ENCODE data around the gene MFSD2A.

Gene MFSD2A

DNA sequence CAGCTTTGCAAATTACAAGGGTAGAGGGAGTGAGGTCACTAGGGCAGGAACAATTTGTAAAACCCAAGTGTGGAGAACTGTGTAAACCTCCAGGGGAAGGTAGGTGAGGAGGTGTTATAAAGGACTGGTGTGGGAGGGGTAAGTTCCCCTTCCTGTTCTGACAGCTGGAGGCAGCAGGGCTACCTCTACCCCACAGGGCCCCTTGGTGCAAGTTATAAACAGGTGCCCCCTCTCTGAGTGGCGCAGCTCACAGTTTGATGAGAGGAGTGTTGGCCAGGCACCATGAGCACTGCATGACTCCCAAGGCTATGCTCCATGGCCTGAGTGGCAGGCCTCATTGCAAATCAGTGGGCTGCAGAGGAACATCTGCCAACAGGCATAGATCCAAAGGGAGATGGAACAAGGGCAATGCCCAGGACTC lies 41.0 kb downstream of the MFSD2A start:
- no peak for DNase-seq
- Histone ChIP-seq H4K91ac (ENCODE audit: low read length) (no peak overlapping the region), H3K18ac (ENCODE audit: low read depth in 1 of 2, low read length in 2 of 2) (no peak overlapping the region), H3K36me3 (ENCODE audit: control insufficient read depth in 1 of 2, insufficient read depth in 2 of 2, low read depth in 1 of 2, low read length in 2 of 2) (no peaks in the 10 kb centered on the region), H2BK5ac (ENCODE audit: low read depth, low read length, poor library complexity, severe bottlenecking) (no peak overlapping the region), H3K9me3 (ENCODE audit: control insufficient read depth, low read length) (no peaks in the 10 kb centered on the region), H3K4ac (ENCODE audit: low read depth in 1 of 2, low read length in 2 of 2) (no peak overlapping the region), H2AK5ac (ENCODE audit: low read length, severe bottlenecking) (no peak overlapping the region), H4K8ac (ENCODE audit: low read length) (no peak overlapping the region), H3K79me1 (replicated peaks; ENCODE audit: low read length, poor library complexity, severe bottlenecking) (no peaks in the 10 kb centered on the region), H3K4me3 (ENCODE audit: insufficient read depth in 1 of 2, low read depth in 1 of 2, low read length in 2 of 2) (no peak overlapping the region), H3K4me1 (ENCODE audit: control insufficient read depth, insufficient read depth, low read depth, low read length) (peaks cover 1% of the 10 kb centered on the region), H2AFZ (ENCODE audit: low read depth, low read length) (no peak overlapping the region), H2BK120ac (ENCODE audit: low read depth, low read length) (no peak overlapping the region), H3K9ac (ENCODE audit: low read length) (no peak overlapping the region), H3K23ac (ENCODE audit: low read length in 2 of 2) (no peak overlapping the region), H3K4me2 (ENCODE audit: low read length, poor library complexity, severe bottlenecking) (no peak overlapping the region), H3K27me3 (ENCODE audit: control insufficient read depth in 1 of 2, insufficient read depth in 1 of 2, low read length in 2 of 2) (no peaks in the 10 kb centered on the region), H3K14ac (ENCODE audit: low read length in 2 of 2) (no peak overlapping the region), H2BK15ac (ENCODE audit: low read depth, poor library complexity, severe bottlenecking) (no peak overlapping the region), H2BK12ac (ENCODE audit: low read length in 2 of 2) (no peak overlapping the region), H3K27ac (ENCODE audit: low read length, poor library complexity, severe bottlenecking) (no peak overlapping the region)
- WGBS = 78% methylated on average over 1 of the region's 1 CpG

DNA sequence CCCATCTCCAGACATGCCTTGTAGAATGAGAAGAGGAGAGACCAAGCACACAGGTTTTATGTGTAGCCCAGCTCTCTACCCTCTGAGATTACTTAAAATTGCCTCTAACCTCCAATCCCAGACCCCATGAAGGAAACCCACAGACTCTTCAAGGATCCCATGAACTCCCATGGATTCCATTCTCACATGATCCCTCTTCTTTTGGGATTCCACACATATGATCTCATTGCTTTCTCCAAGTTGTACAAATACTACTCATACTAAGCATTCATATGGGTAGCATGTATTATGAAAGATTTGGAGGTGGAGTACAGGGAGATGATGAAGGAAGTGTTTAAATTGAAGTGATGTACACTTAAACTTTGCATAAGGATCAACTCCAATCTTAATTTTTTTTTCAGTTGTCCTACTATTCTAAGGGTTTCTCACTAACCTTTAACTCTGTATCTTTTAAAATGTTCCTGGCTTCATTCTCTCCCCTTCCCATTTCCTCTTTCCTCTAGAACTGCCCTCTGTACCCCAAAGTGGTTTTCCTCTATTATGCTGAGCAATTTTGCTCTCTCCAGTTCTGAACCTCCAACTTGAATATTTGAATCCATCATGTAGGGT lies 41.6 kb downstream of the MFSD2A start:
- no peak overlapping the region for H2BK5ac ChIP-seq (ENCODE audit: low read depth, low read length, poor library complexity, severe bottlenecking)
- H3K23ac ChIP-seq (ENCODE audit: low read length in 2 of 2) = no peak overlapping the region
- H3K18ac ChIP-seq (ENCODE audit: low read depth in 1 of 2, low read length in 2 of 2) = no peak overlapping the region
- H4K91ac ChIP-seq (ENCODE audit: low read length) = no peak overlapping the region
- no peaks in the 10 kb centered on the region for H3K79me1 ChIP-seq (replicated peaks; ENCODE audit: low read length, poor library complexity, severe bottlenecking)
- no peak overlapping the region for H2BK15ac ChIP-seq (ENCODE audit: low read depth, poor library complexity, severe bottlenecking)
- no peak overlapping the region for H2AK5ac ChIP-seq (ENCODE audit: low read length, severe bottlenecking)
- no peak overlapping the region for H2BK12ac ChIP-seq (ENCODE audit: low read length in 2 of 2)
- no peak overlapping the region for H2BK120ac ChIP-seq (ENCODE audit: low read depth, low read length)
- H3K14ac ChIP-seq (ENCODE audit: low read length in 2 of 2) = no peak overlapping the region
- no peak overlapping the region for H3K4me3 ChIP-seq (ENCODE audit: insufficient read depth in 1 of 2, low read depth in 1 of 2, low read length in 2 of 2)
- H4K8ac ChIP-seq (ENCODE audit: low read length) = no peak overlapping the region
- H3K36me3 ChIP-seq (ENCODE audit: control insufficient read depth in 1 of 2, insufficient read depth in 2 of 2, low read depth in 1 of 2, low read length in 2 of 2) = no peaks in the 10 kb centered on the region
- H3K27ac ChIP-seq (ENCODE audit: low read length, poor library complexity, severe bottlenecking) = no peak overlapping the region
- no peak overlapping the region for H3K9ac ChIP-seq (ENCODE audit: low read length)
- DNase-seq = no peak
- no peak overlapping the region for H3K4me2 ChIP-seq (ENCODE audit: low read length, poor library complexity, severe bottlenecking)
- no peaks in the 10 kb centered on the region for H3K9me3 ChIP-seq (ENCODE audit: control insufficient read depth, low read length)
- no peak overlapping the region for H2AFZ ChIP-seq (ENCODE audit: low read depth, low read length)
- no peak overlapping the region for H3K4ac ChIP-seq (ENCODE audit: low read depth in 1 of 2, low read length in 2 of 2)
- H3K4me1 ChIP-seq (ENCODE audit: control insufficient read depth, insufficient read depth, low read depth, low read length) = peaks cover 1% of the 10 kb centered on the region
- no peaks in the 10 kb centered on the region for H3K27me3 ChIP-seq (ENCODE audit: control insufficient read depth in 1 of 2, insufficient read depth in 1 of 2, low read length in 2 of 2)

GRCh38 chr1:40001456-40001855 lies 46.5 kb downstream of the MFSD2A start:
- H3K4me2 ChIP-seq (ENCODE audit: low read length, poor library complexity, severe bottlenecking) = no peak overlapping the region
- no peak for DNase-seq
- no peak overlapping the region for H3K18ac ChIP-seq (ENCODE audit: low read depth in 1 of 2, low read length in 2 of 2)
- no peak overlapping the region for H4K91ac ChIP-seq (ENCODE audit: low read length)
- H2AFZ ChIP-seq (ENCODE audit: low read depth, low read length) = no peak overlapping the region
- no peak overlapping the region for H3K14ac ChIP-seq (ENCODE audit: low read length in 2 of 2)
- H3K9me3 ChIP-seq (ENCODE audit: control insufficient read depth, low read length) = no peaks in the 10 kb centered on the region
- no peak overlapping the region for H3K4me3 ChIP-seq (ENCODE audit: insufficient read depth in 1 of 2, low read depth in 1 of 2, low read length in 2 of 2)
- no peaks in the 10 kb centered on the region for H3K36me3 ChIP-seq (ENCODE audit: control insufficient read depth in 1 of 2, insufficient read depth in 2 of 2, low read depth in 1 of 2, low read length in 2 of 2)
- no peak overlapping the region for H2BK15ac ChIP-seq (ENCODE audit: low read depth, poor library complexity, severe bottlenecking)
- no peak overlapping the region for H4K8ac ChIP-seq (ENCODE audit: low read length)
- H3K27me3 ChIP-seq (ENCODE audit: control insufficient read depth in 1 of 2, insufficient read depth in 1 of 2, low read length in 2 of 2) = no peaks in the 10 kb centered on the region
- H2BK5ac ChIP-seq (ENCODE audit: low read depth, low read length, poor library complexity, severe bottlenecking) = no peak overlapping the region
- H2AK5ac ChIP-seq (ENCODE audit: low read length, severe bottlenecking) = no peak overlapping the region
- H3K23ac ChIP-seq (ENCODE audit: low read length in 2 of 2) = no peak overlapping the region
- no peak overlapping the region for H2BK12ac ChIP-seq (ENCODE audit: low read length in 2 of 2)
- no peak overlapping the region for H3K4ac ChIP-seq (ENCODE audit: low read depth in 1 of 2, low read length in 2 of 2)
- H3K4me1 ChIP-seq (ENCODE audit: control insufficient read depth, insufficient read depth, low read depth, low read length) = no peaks in the 10 kb centered on the region
- no peak overlapping the region for H2BK120ac ChIP-seq (ENCODE audit: low read depth, low read length)
- no peak overlapping the region for H3K9ac ChIP-seq (ENCODE audit: low read length)
- no peaks in the 10 kb centered on the region for H3K79me1 ChIP-seq (replicated peaks; ENCODE audit: low read length, poor library complexity, severe bottlenecking)
- no peak overlapping the region for H3K27ac ChIP-seq (ENCODE audit: low read length, poor library complexity, severe bottlenecking)
- WGBS = 100% methylated on average over 2 of the region's 2 CpGs

DNA sequence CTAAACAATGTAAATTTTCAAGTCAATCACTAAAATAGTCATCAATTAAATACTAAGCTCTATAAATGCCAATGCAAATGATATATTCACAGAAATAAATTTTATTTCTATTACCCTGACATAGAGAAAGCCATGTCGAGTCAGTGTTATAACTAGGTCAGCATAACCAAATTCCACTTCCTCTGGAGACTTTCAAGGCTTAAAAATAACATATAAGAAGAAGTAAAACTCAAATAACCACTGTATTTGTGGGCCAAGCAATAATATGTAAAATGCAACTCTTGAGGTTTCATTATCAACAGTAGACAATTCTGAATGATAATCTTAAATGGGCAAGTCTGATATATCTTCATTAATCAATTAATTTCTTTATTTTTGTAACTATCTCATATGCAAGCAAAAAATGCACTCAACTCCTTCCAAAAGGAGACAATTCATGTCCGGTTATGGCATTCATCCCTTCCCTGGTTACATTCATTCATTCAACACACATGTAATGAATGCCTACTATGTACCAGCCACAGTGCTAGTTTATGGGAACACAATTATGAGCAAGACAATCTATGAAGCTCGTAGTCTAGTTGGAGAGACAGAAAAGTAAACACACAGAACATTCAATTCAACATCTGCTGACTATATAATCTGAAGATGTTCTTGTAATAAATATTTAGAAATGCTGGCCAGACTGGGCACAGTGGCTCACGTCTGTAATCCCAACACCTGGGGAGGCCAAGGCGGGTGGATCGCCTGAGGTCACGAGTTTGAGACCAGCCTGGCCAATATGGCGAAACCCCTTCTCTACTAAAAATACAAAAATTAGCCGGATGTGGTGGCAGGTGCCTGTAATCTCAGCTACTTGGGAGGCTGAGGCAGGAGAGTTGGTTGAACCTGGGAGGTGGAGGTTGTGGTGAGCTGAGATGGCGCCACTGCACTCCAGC lies 48.5 kb downstream of the MFSD2A start:
- Histone ChIP-seq H3K18ac (ENCODE audit: low read depth in 1 of 2, low read length in 2 of 2) (no peak overlapping the region), H3K79me1 (replicated peaks; ENCODE audit: low read length, poor library complexity, severe bottlenecking) (no peaks in the 10 kb centered on the region), H2AK5ac (ENCODE audit: low read length, severe bottlenecking) (no peak overlapping the region), H3K4me3 (ENCODE audit: insufficient read depth in 1 of 2, low read depth in 1 of 2, low read length in 2 of 2) (no peak overlapping the region), H3K27me3 (ENCODE audit: control insufficient read depth in 1 of 2, insufficient read depth in 1 of 2, low read length in 2 of 2) (no peaks in the 10 kb centered on the region), H3K4me2 (ENCODE audit: low read length, poor library complexity, severe bottlenecking) (no peak overlapping the region), H2BK120ac (ENCODE audit: low read depth, low read length) (no peak overlapping the region), H3K9ac (ENCODE audit: low read length) (no peak overlapping the region), H2BK15ac (ENCODE audit: low read depth, poor library complexity, severe bottlenecking) (no peak overlapping the region), H3K14ac (ENCODE audit: low read length in 2 of 2) (no peak overlapping the region), H2BK12ac (ENCODE audit: low read length in 2 of 2) (no peak overlapping the region), H3K23ac (ENCODE audit: low read length in 2 of 2) (no peak overlapping the region), H2BK5ac (ENCODE audit: low read depth, low read length, poor library complexity, severe bottlenecking) (no peak overlapping the region), H4K8ac (ENCODE audit: low read length) (no peak overlapping the region), H3K9me3 (ENCODE audit: control insufficient read depth, low read length) (no peaks in the 10 kb centered on the region), H3K36me3 (ENCODE audit: control insufficient read depth in 1 of 2, insufficient read depth in 2 of 2, low read depth in 1 of 2, low read length in 2 of 2) (no peaks in the 10 kb centered on the region), H3K4ac (ENCODE audit: low read depth in 1 of 2, low read length in 2 of 2) (no peak overlapping the region), H2AFZ (ENCODE audit: low read depth, low read length) (no peak overlapping the region), H4K91ac (ENCODE audit: low read length) (no peak overlapping the region), H3K27ac (ENCODE audit: low read length, poor library complexity, severe bottlenecking) (no peak overlapping the region), H3K4me1 (ENCODE audit: control insufficient read depth, insufficient read depth, low read depth, low read length) (no peaks in the 10 kb centered on the region)
- DNase-seq = no peak
- 81% methylated on average over 4 of the region's 10 CpGs for WGBS
